OCI-M2 (cell line): ENCODE data around the gene LBH.

Experiments used
- DNase-seq: peaks from one replicate; lab custom pipeline; 2025; ENCODE audit not compliant: unreplicated experiment; lab: John Stamatoyannopoulos, UW

LBH gene

DNA sequence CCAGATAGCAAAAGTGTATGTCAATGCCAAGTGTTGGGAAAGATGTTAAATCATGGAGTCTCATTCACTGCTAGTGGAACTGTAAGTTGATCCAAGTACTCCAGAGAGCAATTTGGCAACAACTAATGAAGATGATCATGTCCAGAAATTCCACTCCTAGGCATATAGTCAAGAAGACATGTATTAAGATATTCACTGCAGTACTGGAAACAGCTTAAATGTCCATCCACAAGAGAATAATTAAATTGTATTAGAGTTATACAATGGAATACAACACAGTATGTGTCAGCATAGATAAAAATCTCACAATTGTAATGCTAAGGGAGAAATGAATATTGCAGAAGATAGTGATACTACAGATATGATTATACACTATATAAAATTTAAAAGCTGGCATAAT is 15.2 kb upstream of the LBH start:
- no peak for DNase-seq

GRCh38 chr2:30217644-30218337 is 13.5 kb upstream of the LBH start:
- no peak for DNase-seq

- no peak for DNase-seq
Measured at GRCh38 chr2:30218338-30218713, 13.0 kb upstream of the LBH start.

DNA sequence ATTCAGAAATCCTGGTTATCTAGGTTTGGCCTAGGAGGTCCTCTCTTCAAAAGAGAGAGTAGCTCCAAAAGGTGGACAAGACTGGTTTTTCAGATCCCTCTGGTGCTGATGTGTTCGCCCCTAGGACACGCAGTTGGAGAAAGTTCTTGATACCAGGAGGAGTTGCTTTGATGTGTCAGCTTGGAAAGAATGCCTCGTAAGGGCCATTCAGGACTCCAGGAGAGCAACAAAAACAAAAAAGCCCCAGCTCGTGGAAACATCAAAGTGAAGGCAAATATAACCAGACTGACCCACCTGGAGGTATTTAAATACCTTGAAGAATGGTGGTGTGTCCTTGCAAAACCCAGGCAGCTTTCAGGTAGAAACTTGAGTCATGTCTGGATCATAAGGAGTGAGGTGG is 12.5 kb upstream of the LBH start:
- DNase-seq = no peak

- DNase-seq = no peak
Measured at GRCh38 chr2:30219886-30220875, 11.2 kb upstream of the LBH start.

DNA sequence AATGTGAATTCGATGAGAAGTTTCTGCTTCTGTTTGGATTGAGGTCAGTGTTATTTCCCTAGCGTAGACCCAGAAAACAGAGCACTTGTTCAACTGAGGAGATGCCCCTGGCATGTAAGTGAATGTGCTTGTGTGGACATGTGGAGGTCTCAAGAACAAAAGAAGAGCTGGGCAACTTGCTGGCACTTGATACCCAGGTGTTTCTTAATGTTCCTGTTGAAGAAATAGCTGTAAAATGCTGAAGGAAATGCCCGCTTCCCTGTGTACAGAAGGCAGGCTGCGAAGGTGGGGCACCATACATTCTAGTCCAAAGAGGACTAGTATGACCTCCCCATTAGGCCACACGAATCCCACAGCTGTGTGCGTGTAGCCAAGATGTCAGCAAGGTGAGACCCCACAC is 9.8 kb upstream of the LBH start:
- no peak for DNase-seq

- no peak for DNase-seq
Measured at GRCh38 chr2:30222031-30222430, 9.3 kb upstream of the LBH start.

GRCh38 chr2:30222636-30223360 is 8.5 kb upstream of the LBH start:
- DNase-seq = no peak

DNA sequence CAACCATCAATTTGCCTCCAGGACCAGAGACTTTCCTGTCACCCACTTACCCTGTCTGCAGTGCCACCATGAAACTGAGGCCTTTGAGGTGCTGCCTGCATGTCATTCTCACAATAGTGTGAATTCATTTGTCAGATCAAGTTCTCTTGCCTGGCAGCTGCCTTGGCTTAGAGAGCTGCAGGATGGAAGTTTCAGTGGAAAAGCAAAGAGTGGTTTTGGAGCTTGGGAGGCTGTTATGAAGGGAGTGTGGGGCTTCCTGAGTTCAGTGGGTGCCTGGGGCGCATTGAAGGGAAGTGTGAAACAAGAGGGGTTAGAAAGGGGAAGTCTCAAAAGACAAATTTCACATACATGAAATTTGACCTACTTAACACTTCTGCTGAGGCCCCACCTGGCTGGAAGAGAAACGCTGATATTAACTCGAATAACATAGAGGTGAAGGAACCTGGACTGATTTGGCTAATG is 7.9 kb upstream of the LBH start:
- DNase-seq = no peak

DNA sequence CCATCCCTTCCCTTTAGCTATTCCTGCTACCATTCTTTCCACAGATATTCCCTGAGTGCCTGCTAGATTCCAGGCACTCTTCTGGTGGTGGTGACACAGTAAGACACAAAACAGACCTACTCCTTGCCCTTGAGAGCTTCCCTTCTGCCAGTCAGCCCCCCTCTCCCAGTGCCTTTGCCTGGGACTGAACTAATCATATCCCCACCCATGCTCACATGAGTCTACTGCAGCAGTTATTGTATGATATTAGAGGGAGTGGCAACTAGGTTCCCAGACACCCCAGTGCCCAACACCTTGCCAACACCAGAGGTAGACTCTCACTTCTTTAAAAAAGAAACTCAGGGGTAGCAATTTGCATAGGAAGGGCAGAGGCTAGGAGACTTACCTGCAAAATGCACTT is 7.2 kb upstream of the LBH start:
- no peak for DNase-seq

GRCh38 chr2:30225131-30225762 is 6.1 kb upstream of the LBH start:
- no peak for DNase-seq

DNA sequence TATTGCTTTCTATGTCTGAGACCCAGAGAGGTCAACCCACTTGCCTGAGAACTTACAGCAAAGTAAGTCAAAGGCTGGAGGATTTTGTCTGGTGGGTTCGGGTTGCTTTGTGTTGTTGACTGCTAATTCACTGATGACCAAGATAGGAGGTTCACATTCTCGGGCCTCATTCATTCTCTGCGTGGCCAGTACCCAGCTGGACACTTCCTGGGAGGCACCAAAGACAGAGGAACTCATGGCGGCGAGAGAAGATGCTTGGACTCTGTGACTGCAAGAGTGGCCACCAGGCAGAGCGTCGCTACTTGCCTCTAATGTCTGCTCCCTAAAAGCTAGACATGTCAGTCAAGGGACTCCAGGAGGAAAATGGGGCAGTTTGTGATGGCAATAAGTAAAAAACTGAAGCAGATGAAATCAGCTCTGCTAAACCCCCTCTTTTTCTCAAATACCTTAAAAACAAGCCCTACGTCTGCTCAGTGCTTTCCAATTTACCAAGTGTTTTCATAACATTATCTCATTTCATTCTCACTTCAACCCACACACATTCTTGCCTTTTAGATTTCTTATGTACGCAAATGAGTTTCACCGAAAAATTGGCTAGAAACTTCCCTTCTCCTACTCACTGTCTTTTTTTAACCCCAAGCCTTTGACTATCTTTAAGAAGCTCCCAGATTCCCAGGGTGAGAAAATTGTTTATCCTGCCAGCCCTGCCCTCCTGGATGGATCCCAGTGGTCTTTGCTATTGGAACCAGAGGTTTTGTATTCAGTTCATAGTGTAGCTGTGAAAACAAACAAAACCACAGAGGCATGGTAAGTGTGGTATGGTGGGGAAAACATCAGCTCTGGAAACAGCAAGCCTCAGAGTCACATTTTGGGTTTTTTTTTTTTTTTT is 4.9 kb upstream of the LBH start:
- DNase-seq = no peak

GRCh38 chr2:30229596-30229995 is 1.7 kb upstream of the LBH start:
- DNase-seq = no peak

- DNase-seq = no peak
Measured at GRCh38 chr2:30230497-30231211, 680 bp upstream of the LBH start.

GRCh38 chr2:30231996-30232800 is 864 bp downstream of the LBH start:
- no peak for DNase-seq

DNA sequence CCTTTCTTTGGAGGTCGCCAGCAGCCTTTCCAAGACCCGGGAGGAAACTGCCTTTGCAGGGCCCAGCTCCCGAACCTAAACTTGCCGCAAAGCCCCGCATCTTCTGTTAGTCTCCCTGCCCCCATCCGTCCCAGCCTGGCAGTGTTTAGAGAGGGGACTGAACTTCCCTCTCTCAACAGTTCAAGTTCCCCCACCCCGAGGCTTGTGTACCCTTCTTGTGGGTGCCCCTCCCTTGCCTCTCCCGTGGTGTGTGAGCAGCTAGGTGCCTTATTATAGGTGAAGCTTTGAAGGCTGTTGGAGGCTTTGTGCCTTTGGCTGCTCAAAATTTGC is 1.4 kb downstream of the LBH start:
- no peak for DNase-seq

DNA sequence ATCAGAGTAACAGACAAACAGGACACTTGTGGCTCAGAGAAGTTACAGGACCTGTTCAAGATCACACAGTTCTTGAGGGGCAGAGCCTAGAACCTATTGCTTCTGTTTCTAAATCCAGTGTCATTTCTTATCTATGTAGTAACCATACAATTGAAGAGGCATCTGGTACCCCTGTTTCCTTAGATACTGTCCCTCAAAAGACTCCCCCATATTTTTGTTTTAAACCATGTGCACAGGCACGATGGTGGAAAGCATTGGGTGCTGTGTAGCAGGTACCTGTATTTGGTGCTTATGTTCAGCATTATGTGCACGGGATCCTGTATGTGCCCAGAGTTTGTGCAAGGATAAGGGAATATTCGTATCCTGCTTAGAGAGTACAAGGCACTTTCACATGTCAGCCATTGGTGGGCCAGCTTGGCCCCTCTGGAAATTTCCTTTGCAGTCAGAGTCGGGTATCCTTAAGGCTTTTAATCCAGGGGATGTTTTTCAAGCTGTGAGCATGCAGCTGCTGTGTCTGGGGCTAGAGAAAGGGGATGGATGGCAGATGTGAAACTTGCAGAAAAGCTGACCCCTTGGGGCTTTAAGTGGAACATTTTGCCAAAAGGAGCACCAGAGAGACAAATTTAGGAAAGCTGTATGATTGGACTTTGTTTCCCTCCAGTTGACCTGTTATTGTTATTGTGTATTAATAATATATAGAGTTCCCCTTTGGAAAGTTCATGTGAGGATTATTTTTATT is 2.1 kb downstream of the LBH start:
- DNase-seq = no peak
